Immature natural killer cell (primary cell): ENCODE data around the gene GPATCH3. TPM values are rescaled to one million over a fixed set of nuclear protein-coding genes. Genes with fewer than 3 reads are reported as not detected.
A peak's percentile ranks its signal among the peaks of the same experiment; 100 is the strongest.
"Not testable (repeated sequence)": the region's sequence is repeated elsewhere in the genome, so short reads cannot be mapped to it uniquely, and the experiment has no call there.

ENCODE experiments used
- DNase-seq, 3 donors: peaks; one replicate each; pipeline ENCODE4 v3.0.0; 2022; ENCODE audit warnings: mixed read lengths in 1 of 3
- H3K27ac Mint-ChIP-seq, 6 donors: one replicate each; pipeline ENCODE4 v1.8.0; 2020; ENCODE audit warnings: mixed read lengths in 6 of 6, mild to moderate bottlenecking in 5 of 6, inconsistent platforms in 4 of 6, moderate library complexity in 3 of 6
- H3K27me3 Mint-ChIP-seq, 3 donors: one replicate each; pipeline ENCODE4 v1.8.0; 2020 to 2021; ENCODE audit warnings: low read depth in 3 of 3, mild to moderate bottlenecking in 3 of 3, mixed read lengths in 3 of 3, moderate library complexity in 3 of 3, inconsistent platforms in 1 of 3
- H3K36me3 Mint-ChIP-seq, 3 donors: one replicate each; pipeline ENCODE4 v1.8.0; 2020; ENCODE audit warnings: mixed read lengths in 3 of 3, inconsistent platforms in 2 of 3, mild to moderate bottlenecking in 2 of 3
- H3K4me1 Mint-ChIP-seq, 2 donors: one replicate each; pipeline ENCODE4 v1.8.0; 2020; ENCODE audit warnings: inconsistent platforms in 2 of 2, mild to moderate bottlenecking in 2 of 2, mixed read lengths in 2 of 2, moderate library complexity in 1 of 2
- H3K4me3 Mint-ChIP-seq, 5 donors: one replicate each; pipeline ENCODE4 v1.8.0; 2020; ENCODE audit warnings: mild to moderate bottlenecking in 5 of 5, mixed read lengths in 5 of 5, inconsistent platforms in 3 of 5, moderate library complexity in 3 of 5
- H3K9me3 Mint-ChIP-seq, 6 donors: one replicate each; pipeline ENCODE4 v1.8.0; 2020; ENCODE audit warnings: mild to moderate bottlenecking in 6 of 6, mixed read lengths in 6 of 6, inconsistent platforms in 4 of 6, moderate library complexity in 3 of 6
- polyA plus RNA-seq, 3 donors: library from polyadenylated mRNA; unstranded; fragments of 300-500 nt; fragmentation: Illumina TruSeq; gene quantifications; one replicate each; pipeline ENCODE4 v1.2.3, GENCODE V29; 2021

The GPATCH3 gene, protein sequence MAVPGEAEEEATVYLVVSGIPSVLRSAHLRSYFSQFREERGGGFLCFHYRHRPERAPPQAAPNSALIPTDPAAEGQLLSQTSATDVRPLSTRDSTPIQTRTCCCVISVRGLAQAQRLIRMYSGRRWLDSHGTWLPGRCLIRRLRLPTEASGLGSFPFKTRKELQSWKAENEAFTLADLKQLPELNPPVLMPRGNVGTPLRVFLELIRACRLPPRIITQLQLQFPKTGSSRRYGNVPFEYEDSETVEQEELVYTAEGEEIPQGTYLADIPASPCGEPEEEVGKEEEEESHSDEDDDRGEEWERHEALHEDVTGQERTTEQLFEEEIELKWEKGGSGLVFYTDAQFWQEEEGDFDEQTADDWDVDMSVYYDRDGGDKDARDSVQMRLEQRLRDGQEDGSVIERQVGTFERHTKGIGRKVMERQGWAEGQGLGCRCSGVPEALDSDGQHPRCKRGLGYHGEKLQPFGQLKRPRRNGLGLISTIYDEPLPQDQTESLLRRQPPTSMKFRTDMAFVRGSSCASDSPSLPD
- polyA plus RNA-seq: 10 to 100 TPM; 10.4 to 17.3 (median 15.1) TPM

DNA sequence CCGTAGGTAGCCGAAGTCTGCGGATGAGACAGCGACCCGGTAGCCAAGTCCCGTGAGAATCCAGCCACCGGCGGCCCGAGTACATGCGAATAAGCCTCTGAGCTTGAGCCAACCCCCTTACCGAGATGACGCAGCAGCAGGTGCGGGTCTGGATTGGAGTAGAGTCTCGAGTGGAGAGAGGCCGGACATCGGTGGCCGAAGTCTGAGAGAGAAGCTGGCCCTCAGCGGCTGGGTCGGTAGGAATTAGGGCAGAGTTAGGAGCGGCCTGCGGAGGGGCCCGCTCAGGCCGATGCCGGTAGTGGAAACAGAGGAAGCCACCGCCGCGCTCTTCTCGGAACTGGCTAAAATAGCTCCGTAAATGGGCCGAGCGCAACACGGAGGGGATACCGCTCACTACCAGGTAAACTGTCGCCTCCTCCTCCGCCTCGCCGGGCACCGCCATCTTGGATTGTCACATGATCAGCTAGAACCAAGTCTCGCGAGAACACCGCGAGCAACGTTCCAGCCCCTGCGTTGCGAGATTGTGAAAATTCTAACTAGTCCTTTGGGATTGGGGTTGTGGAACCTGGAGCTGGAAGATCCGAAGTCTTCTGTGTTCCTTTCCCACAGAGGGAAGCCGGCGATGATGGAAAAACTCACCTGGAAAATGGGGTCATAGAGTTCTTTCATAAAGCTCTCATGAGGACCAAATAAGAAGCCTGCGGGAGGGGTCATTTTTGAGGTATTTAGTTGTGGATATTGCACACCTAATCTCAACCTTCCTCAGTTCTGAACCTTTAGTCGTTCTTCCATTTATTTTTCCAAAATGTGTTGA is at the start of gene GPATCH3:
GPATCH3 (minus strand) TSS at position 467 of the 814 bp plus-strand sequence; CDS start at position 442, 25 bp downstream.
- Mint-ChIP-seq H3K9me3 (no peaks in the 10 kb centered on the region), H3K4me3 (peak within 1 kb of the TSS; percentile 93 to 100 (median 94)), H3K27ac (peak within 1 kb of the TSS; percentile 92 to 99 (median 99)), H3K27me3 (peaks cover 1 to 9% (median 3%) of the 10 kb centered on the region in 3 donors), H3K4me1 (peaks cover 36 to 39% of the 10 kb centered on the region in 2 donors), H3K36me3 (peaks cover 4 to 8% (median 5%) of the 10 kb centered on the region in 3 donors)
- DNase-seq: peak; percentile 84 to 88 (median 86)

DNA sequence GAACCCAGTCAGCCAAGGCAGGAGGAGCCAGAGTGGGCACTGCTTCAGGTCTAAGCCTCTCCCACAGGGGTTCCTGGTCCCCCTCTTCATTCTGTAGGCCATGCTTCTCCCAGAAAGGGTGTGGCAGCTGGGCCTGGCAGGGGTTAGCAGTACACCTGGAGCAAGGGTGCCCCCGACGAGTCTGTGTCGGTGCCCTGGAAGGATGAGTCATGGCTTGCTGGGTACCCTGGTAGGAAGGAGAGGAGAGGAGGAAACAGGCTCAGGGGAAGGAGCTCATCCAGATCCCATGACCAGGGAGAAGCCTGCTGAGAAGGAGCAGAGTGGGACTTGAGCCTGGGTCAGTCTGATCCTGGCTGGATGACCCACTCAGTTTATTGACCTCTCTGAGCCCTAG is 49.7 kb upstream of the GPATCH3 start:
- Mint-ChIP-seq H3K4me3 (no peak overlapping the region), H3K36me3 (peaks cover 0 to 13% (median 9%) of the 10 kb centered on the region in 3 donors), H3K27ac (no peak overlapping the region), H3K27me3 (peaks cover 0 to 11% (median 4%) of the 10 kb centered on the region in 3 donors), H3K4me1 (no peaks in the 10 kb centered on the region), H3K9me3 (no peaks in the 10 kb centered on the region)
- DNase-seq: no peak

DNA sequence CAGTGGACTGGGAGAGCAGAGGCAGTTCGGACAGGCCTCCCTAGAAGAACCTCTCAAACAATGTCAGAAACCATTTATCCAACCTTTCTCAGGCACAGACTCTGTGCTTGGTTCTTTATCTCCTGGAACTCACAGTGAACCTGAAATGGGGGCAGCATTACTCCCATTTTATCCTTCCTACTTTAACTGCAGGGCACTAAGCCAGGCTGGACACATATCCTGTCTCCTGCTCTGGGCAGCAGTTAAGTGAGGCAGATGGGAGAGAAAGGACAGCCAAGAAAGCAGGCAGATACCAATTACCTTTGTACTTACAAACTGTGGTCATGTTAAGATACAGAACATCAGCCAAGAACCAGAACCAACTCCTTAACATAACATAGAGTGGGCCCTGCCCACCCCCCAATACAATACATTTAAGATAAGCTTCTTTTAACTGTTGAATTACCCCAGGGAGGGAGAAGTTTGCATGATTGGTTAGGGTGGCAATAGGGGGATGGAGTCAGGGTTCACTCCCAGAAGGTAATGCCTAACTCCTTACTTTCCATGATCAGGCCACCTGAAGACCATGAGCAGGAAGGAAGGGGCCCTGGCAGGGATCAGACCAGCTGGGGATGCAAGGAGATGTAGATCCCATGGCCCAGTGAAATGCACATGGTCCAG is 49.1 kb upstream of the GPATCH3 start:
- DNase-seq: no peak
- Mint-ChIP-seq H3K36me3 (peaks cover 0 to 13% (median 10%) of the 10 kb centered on the region in 3 donors), H3K27ac (no peak overlapping the region), H3K4me3 (no peak overlapping the region), H3K9me3 (no peaks in the 10 kb centered on the region), H3K27me3 (peaks cover 0 to 11% (median 2%) of the 10 kb centered on the region in 3 donors), H3K4me1 (no peaks in the 10 kb centered on the region)

DNA sequence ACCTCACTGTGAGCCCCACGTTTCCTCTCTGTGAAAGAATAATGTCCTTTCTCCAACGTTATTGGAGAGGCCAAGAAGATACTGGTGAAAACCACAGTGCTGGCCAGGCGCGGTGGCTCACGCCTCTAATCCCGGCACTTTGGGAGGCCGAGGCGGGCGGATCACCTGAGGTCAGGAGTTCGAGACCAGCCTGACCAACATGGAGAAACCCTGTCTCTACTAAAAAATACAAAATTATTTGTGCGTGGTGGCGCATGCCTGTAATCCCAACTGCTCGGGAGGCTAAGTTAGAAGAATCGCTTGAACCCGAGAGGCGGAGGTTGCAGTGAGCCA is 48.4 kb upstream of the GPATCH3 start:
- H3K27ac Mint-ChIP-seq, DNase-seq, H3K4me1 Mint-ChIP-seq, H3K4me3 Mint-ChIP-seq, H3K27me3 Mint-ChIP-seq, H3K9me3 Mint-ChIP-seq: not testable (repeated sequence)
- H3K36me3 Mint-ChIP-seq: peaks cover 0 to 10% (median 10%) of the 10 kb centered on the region in 3 donors

DNA sequence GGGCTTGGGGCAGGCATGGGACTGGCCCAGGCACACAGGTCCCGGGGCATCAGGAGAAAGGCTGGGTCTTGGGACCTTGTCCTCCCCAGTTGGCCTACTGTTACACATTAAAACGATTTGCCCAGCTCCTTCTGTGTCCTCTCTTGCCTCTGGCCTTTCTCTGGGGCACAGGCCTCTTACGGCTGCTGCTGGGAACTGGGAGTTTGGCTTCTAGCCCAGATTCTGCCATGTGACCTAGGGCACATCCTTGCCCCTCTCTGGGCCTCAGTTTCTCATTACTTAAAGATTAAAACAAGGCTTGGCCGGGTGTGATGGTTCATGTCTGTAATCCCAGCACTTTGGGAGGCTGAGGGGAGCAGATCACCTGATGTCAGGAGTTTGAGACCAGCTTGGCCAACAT is 46.0 kb upstream of the GPATCH3 start:
- no peak for DNase-seq
- Mint-ChIP-seq H3K4me1 (no peaks in the 10 kb centered on the region), H3K36me3 (peaks cover 7 to 26% (median 10%) of the 10 kb centered on the region in 3 donors), H3K4me3 (no peak overlapping the region), H3K27ac (no peak overlapping the region), H3K27me3 (peaks cover 0 to 2% (median 0%) of the 10 kb centered on the region in 3 donors), H3K9me3 (no peaks in the 10 kb centered on the region)

DNA sequence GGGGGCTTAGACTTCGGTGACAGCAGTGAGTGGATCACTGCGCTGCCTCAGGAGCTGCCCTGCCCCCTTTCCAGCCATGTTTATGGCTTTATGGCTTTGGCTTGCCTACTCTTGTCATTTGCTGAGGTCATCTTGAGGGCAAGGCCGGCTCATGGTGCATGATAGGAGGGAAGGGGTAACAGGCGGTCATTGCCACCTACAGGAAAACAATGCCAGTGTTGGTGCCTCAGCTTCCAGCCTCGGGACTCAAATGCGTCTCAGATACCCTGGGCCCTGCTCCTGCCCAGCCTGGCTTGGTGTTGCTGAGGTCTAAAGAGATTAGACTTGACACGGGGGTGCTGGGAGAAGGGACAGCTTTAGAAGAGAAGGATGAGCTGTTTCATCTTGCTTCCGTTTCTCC is 45.5 kb upstream of the GPATCH3 start:
- Mint-ChIP-seq H3K27ac (no peak overlapping the region), H3K27me3 (peaks cover 0 to 2% (median 0%) of the 10 kb centered on the region in 3 donors), H3K4me3 (no peak overlapping the region), H3K4me1 (no peaks in the 10 kb centered on the region), H3K36me3 (peaks cover 7 to 26% (median 10%) of the 10 kb centered on the region in 3 donors), H3K9me3 (no peaks in the 10 kb centered on the region)
- no peak for DNase-seq

DNA sequence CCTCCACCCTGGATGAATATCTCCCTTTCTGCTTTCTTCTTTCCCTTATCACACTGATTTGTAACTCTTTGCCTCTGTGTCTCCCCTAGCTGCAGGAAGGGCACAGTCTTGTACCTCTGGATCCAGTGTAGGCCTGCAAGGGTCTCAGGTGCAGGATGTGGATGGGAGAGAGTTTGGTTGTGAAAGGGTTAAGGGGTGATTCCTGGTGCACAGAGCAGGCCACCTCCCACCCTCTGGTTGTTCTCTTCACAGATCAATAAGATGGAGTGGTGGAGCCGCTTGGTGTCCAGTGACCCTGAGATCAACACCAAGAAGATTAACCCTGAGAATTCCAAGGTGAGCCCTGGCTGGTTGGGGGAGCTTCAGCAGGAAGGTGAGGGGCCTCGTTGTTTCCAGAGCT is 44.9 kb upstream of the GPATCH3 start:
- Mint-ChIP-seq H3K9me3 (no peaks in the 10 kb centered on the region), H3K36me3 (peaks cover 7 to 26% (median 10%) of the 10 kb centered on the region in 3 donors), H3K4me3 (no peak overlapping the region), H3K4me1 (no peaks in the 10 kb centered on the region), H3K27me3 (peaks cover 0 to 2% (median 0%) of the 10 kb centered on the region in 3 donors), H3K27ac (no peak overlapping the region)
- DNase-seq: no peak

DNA sequence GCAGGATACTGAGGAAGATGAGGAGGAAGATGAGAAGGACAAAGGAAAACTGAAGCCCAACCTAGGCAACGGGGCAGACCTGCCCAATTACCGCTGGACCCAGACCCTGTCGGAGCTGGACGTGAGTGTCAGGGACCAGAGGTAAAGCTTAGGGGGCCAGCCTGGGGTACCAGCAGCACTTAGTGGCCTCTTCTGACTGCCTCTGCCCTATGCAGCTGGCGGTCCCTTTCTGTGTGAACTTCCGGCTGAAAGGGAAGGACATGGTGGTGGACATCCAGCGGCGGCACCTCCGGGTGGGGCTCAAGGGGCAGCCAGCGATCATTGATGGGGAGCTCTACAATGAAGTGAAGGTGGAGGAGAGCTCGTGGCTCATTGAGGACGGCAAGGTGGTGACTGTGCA is 42.4 kb upstream of the GPATCH3 start:
- H3K27ac Mint-ChIP-seq: peak overlapping the region in 1 of 6 donors; percentile 54

DNA sequence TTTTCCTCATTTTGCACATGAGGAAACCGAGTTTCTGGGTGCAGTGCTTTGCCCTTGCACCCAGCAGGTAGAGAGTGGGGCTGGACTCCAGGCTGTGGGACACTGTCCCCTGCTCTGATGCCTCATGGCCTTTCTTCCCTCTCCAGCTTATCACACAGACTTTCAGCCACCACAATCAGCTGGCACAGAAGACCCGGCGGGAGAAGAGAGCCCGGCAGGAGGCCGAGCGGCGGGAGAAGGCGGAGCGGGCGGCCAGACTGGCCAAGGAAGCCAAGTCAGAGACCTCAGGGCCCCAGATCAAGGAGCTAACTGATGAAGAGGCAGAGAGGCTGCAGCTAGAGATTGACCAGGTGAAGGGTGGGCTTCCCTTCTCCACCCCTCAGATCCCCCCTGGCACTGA is 41.0 kb upstream of the GPATCH3 start:
- Mint-ChIP-seq H3K4me1 (peaks cover 5 to 7% of the 10 kb centered on the region in 2 donors), H3K27me3 (peaks cover 0 to 2% (median 0%) of the 10 kb centered on the region in 3 donors), H3K4me3 (no peak overlapping the region), H3K9me3 (no peaks in the 10 kb centered on the region), H3K27ac (no peak overlapping the region), H3K36me3 (peaks cover 7 to 29% (median 10%) of the 10 kb centered on the region in 3 donors)
- no peak for DNase-seq

More for the DNA sequence above, 42.4 kb upstream of the GPATCH3 start:
- no peak for DNase-seq
- H3K4me3 Mint-ChIP-seq: no peak overlapping the region
- H3K4me1 Mint-ChIP-seq: peaks cover 5 to 7% of the 10 kb centered on the region in 2 donors
- H3K27me3 Mint-ChIP-seq: peaks cover 0 to 2% (median 0%) of the 10 kb centered on the region in 3 donors
- H3K36me3 Mint-ChIP-seq: peaks cover 7 to 26% (median 10%) of the 10 kb centered on the region in 3 donors
- H3K9me3 Mint-ChIP-seq: no peaks in the 10 kb centered on the region

DNA sequence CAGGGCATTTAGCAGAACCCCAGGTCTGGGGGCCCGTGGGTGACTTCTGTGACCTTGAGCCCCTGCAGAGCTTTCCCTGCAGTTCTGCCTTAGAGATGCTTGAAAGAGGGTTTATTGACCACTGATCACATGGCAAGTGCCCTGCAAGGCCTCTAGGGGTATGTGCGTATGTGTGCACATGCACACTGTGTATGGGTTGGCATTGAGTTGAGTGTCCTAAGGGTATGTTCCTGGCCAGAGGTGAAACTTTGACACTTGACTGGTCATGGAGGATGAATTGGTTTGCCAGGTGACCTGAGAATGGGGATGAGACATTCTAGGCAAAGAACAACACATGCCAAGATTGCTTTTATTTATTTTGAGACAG is 38.4 kb upstream of the GPATCH3 start:
- Mint-ChIP-seq H3K9me3 (no peaks in the 10 kb centered on the region), H3K27ac (peak overlapping the region in 1 of 6 donors; percentile 55), H3K27me3 (no peaks in the 10 kb centered on the region), H3K4me1 (peaks cover 5 to 7% of the 10 kb centered on the region in 2 donors), H3K36me3 (peaks cover 0 to 22% (median 14%) of the 10 kb centered on the region in 3 donors), H3K4me3 (no peak overlapping the region)
- DNase-seq: no peak

DNA sequence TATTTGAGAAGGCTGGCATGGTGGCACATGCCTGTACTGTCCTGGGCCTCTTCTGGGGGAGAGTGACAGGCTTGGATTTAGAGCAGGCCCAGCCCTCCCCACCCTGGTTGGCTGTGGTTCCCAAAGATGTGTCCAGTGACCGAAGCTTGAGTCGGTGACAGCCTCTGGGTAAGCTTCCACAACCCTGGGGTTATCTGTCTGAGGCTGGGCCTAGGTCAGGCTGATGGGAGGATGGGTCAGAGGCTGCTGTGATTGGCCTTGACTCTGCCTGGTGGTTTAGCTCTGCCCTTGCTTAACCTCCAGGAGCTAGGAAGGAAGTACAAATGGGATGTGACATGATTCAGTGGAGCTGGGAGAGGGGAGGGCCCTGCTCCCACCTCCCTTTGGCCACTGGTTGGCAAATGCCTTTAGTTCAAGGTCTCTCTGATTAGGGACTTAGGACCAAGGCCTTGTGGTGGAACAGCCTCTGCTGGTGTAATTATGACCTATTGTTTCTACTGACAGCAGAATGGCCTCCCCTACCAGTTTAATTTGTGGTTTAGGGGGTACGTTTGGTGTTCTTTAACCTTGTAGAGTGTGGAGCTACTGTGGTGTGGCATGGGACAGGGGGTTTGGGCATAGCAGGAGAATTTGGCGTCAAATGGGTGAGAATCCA is 37.9 kb upstream of the GPATCH3 start:
- no peaks in the 10 kb centered on the region for H3K27me3 Mint-ChIP-seq
- H3K9me3 Mint-ChIP-seq: no peaks in the 10 kb centered on the region
- peak overlapping the region in 1 of 6 donors; percentile 55 for H3K27ac Mint-ChIP-seq
- peaks cover 0 to 19% (median 14%) of the 10 kb centered on the region in 3 donors for H3K36me3 Mint-ChIP-seq
- DNase-seq: no peak
- no peak overlapping the region for H3K4me3 Mint-ChIP-seq
- H3K4me1 Mint-ChIP-seq: peaks cover 5 to 9% of the 10 kb centered on the region in 2 donors

DNA sequence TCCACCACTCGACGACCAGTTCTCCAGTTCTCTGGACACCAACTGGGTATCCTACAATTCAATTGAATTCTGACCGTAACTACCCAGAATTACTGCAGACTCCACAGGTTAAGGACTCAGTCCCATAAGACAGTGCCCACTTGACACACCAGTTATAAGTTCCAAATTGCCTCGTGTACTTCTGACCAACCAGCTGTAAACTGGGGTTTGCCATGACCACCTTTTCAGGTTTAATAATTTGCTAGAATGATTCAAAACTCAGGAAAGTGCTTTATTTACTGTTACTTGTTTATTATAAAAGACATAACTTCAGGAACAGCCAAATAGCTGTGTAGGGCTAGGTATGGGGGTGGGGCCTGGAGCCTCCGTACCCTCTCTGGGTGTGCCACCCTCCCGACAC is 36.6 kb upstream of the GPATCH3 start:
- Mint-ChIP-seq H3K4me1 (peaks cover 5 to 18% of the 10 kb centered on the region in 2 donors), H3K36me3 (peaks cover 4 to 13% (median 7%) of the 10 kb centered on the region in 3 donors), H3K27me3 (no peaks in the 10 kb centered on the region), H3K4me3 (no peak overlapping the region), H3K9me3 (no peaks in the 10 kb centered on the region), H3K27ac (no peak overlapping the region)
- DNase-seq: no peak

DNA sequence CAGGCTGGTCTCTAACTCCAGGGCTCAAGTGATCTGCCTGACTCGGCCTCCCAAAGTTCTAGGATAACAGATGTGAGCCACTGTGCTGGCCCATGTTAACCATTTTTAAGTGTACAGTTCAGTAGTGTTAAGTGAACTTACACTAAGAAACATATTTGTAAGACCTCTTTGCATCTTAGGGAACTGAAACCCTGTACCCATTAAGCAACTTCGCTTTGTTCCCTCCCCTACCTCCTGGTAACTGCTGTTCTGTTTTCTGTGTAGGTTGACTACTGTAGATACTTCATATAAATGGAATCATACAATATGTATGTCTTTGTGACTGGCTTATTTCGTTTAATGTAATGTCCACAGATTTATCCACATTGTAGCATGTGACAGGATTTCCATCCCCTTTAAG is 32.3 kb upstream of the GPATCH3 start:
- no peak for DNase-seq
- Mint-ChIP-seq H3K36me3 (peaks cover 4 to 17% (median 11%) of the 10 kb centered on the region in 3 donors), H3K9me3 (no peaks in the 10 kb centered on the region), H3K4me1 (peaks cover 0 to 10% of the 10 kb centered on the region in 2 donors), H3K4me3 (no peak overlapping the region), H3K27ac (no peak overlapping the region), H3K27me3 (no peaks in the 10 kb centered on the region)
